Panc1 (cell line): ENCODE measurements around the gene PIP4K2A. TPM values are rescaled to one million over a fixed set of nuclear protein-coding genes. Genes with fewer than 3 reads are reported as not detected.

Source experiments
- ATAC-seq: fragments of 200-7000 bp; cut with Tn5 transposase; 2 replicates; pipeline ENCODE4 v1.9.1; 2020; ENCODE audit warnings: mild to moderate bottlenecking, moderate library complexity
- BruUV-seq: library from RNA; stranded (reverse); fragments of 400-500 nt; replicated peaks from 2 replicates; lab custom pipeline; 2021; lab: Mats Ljungman, UMichigan
- CTCF ChIA-PET: fragments of 300-600 bp; sonication (Branson Sonifier 250); formaldehyde crosslinking; loops from one replicate; lab custom pipeline; 2022; ENCODE audit warnings: antibody characterized with exemption; lab: Charles Lee
- POLR2A ChIA-PET: fragments of 300-600 bp; sonication (Branson Sonifier 250); formaldehyde crosslinking; loops from one replicate; lab custom pipeline; 2022; ENCODE audit warnings: antibody characterized with exemption; lab: Charles Lee
- DNase-seq: peaks from one replicate; pipeline ENCODE4 v3.0.0-alpha.2; 2010; ENCODE audit warnings: low read depth, low spot score
- H3K27ac ChIP-seq: 2 replicates; pipeline ENCODE4 v1.5.1; 2011; ENCODE audit warnings: mild to moderate bottlenecking, low read length, inconsistent platforms
- H3K27me3 ChIP-seq: fragments of 200-500 bp; sonication (Bioruptor generic); 2 replicates; pipeline ENCODE4 v1.6.0; 2014; ENCODE audit warnings: low read length, inconsistent platforms; ENCODE audit not compliant: control insufficient read depth, insufficient read depth
- H3K36me3 ChIP-seq: fragments of 200-500 bp; sonication (Bioruptor generic); 2 replicates; pipeline ENCODE4 v1.5.1; 2014; ENCODE audit warnings: inconsistent platforms, mild to moderate bottlenecking, low read length, moderate library complexity; ENCODE audit not compliant: control insufficient read depth, insufficient read depth
- H3K4me1 ChIP-seq: 2 replicates; pipeline ENCODE4 v1.5.1; 2011; ENCODE audit warnings: inconsistent platforms, mild to moderate bottlenecking, low read length, moderate library complexity; ENCODE audit not compliant: control insufficient read depth, insufficient read depth
- H3K4me3 ChIP-seq, 2 experiments: 2 replicates each; pipeline ENCODE4 v1.5.1; 2011 to 2012; ENCODE audit warnings: low read depth in 2 of 2, low read length in 2 of 2, mild to moderate bottlenecking in 2 of 2, inconsistent platforms in 1 of 2, moderate library complexity in 1 of 2
- H3K9me3 ChIP-seq: fragments of 200-500 bp; sonication (Bioruptor generic); 2 replicates; pipeline ENCODE4 v1.5.1; 2014; ENCODE audit warnings: low read depth, mild to moderate bottlenecking, inconsistent platforms, low read length, moderate library complexity; ENCODE audit not compliant: control insufficient read depth, insufficient read depth
- POLR2AphosphoS5 ChIP-seq: IDR thresholded peaks from 2 replicates; pipeline ENCODE4 v1.6.1; 2012; ENCODE audit warnings: mild to moderate bottlenecking, low read depth, low read length, moderate library complexity
- SIN3A ChIP-seq: IDR thresholded peaks from 2 replicates; pipeline ENCODE4 v1.6.1; 2012; ENCODE audit warnings: low read depth, mild to moderate bottlenecking, low read length, moderate library complexity, borderline replicate concordance; ENCODE audit not compliant: insufficient read depth
- TCF7L2 ChIP-seq: IDR thresholded peaks from 2 replicates; pipeline ENCODE4 v1.6.1; 2011; ENCODE audit warnings: mild to moderate bottlenecking, low read depth, low read length, inconsistent platforms
- in situ Hi-C: cut with HindIII; loops from 2 replicates; pipeline ENCODE4 v1.10.0; 2016; ENCODE audit warnings: low sequenced_read_pairs, low pct_unique_long_range_greater_than_20kb
- intact Hi-C: fragments of 100-400 bp; cut with micrococcal nuclease; formaldehyde crosslinking; loops from one replicate; pipeline ENCODE4 v1.10.0; 2022; ENCODE audit not compliant: unreplicated experiment
- total RNA-seq: library from RNA; stranded (reverse); gene quantifications from one replicate; pipeline ENCODE4 v1.2.1, GENCODE V29; 2021; ENCODE audit not compliant: unreplicated experiment
- TF ChIP-seq, protein P1 (sequence below): fragments of 450-650 bp; IDR thresholded peaks from 2 replicates; pipeline ENCODE4 v1.5.1; 2017; ENCODE audit warnings: mild to moderate bottlenecking
- TF ChIP-seq, protein P2 (sequence below), 2 experiments: IDR thresholded peaks; 2 replicates each; pipeline ENCODE4 v1.6.1; 2011 to 2012; ENCODE audit warnings: low read depth in 2 of 2, control low read depth in 1 of 2, low read length in 1 of 2, mild to moderate bottlenecking in 1 of 2, moderate library complexity in 1 of 2; ENCODE audit not compliant: insufficient read depth in 1 of 2

Gene PIP4K2A
- total RNA-seq, 1 experiment from 2014 or later: 25.2 TPM

DNA sequence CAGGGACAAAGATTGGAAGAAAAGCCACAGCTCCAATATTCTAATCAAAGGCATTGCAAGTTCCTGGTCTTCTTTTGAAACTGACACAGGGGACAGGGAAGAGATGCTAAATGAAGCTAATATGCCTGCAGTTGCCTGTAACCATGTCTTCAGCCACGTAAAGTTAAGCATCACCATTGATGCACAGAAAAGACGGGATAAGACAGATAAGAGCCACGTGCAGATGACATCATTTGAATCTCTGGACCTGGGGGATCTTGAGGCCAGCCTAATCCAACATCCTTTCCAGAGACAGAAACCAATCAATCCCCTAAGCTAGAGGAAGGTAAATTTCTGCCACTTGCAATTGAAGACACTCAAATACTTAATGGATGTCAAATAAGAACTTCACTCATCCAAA, 93.4 kb downstream of the PIP4K2A start:
- Histone ChIP-seq H3K27ac (peak overlapping the region; percentile 88), H3K4me3 (peak overlapping the region in 1 of 2 experiments; percentile 18; a peak in 2 of 4 replicates), H3K36me3 (no peaks in the 10 kb centered on the region), H3K27me3 (no peaks in the 10 kb centered on the region), H3K9me3 (no peaks in the 10 kb centered on the region), H3K4me1 (peaks cover 83% of the 10 kb centered on the region)
- DNase-seq: no peak
- ATAC-seq: no peak
- CTCF ChIA-PET: interaction anchor here (0.5 kb wide), 1 partner anchor 40 kb away, joined by 5 read pairs; no protein-coding TSS in a partner anchor
- POLR2A ChIA-PET: no interaction called here
- no TSS peak for BruUV-seq
- intact Hi-C loops (no loop called here), in situ Hi-C loops (no loop called here)
- TF ChIP-seq POLR2AphosphoS5 (no peak), SIN3A (no peak), TCF7L2 (no peak)
- TF ChIP-seq, protein P1, sequence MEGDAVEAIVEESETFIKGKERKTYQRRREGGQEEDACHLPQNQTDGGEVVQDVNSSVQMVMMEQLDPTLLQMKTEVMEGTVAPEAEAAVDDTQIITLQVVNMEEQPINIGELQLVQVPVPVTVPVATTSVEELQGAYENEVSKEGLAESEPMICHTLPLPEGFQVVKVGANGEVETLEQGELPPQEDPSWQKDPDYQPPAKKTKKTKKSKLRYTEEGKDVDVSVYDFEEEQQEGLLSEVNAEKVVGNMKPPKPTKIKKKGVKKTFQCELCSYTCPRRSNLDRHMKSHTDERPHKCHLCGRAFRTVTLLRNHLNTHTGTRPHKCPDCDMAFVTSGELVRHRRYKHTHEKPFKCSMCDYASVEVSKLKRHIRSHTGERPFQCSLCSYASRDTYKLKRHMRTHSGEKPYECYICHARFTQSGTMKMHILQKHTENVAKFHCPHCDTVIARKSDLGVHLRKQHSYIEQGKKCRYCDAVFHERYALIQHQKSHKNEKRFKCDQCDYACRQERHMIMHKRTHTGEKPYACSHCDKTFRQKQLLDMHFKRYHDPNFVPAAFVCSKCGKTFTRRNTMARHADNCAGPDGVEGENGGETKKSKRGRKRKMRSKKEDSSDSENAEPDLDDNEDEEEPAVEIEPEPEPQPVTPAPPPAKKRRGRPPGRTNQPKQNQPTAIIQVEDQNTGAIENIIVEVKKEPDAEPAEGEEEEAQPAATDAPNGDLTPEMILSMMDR: no peak
- TF ChIP-seq, protein P2, sequence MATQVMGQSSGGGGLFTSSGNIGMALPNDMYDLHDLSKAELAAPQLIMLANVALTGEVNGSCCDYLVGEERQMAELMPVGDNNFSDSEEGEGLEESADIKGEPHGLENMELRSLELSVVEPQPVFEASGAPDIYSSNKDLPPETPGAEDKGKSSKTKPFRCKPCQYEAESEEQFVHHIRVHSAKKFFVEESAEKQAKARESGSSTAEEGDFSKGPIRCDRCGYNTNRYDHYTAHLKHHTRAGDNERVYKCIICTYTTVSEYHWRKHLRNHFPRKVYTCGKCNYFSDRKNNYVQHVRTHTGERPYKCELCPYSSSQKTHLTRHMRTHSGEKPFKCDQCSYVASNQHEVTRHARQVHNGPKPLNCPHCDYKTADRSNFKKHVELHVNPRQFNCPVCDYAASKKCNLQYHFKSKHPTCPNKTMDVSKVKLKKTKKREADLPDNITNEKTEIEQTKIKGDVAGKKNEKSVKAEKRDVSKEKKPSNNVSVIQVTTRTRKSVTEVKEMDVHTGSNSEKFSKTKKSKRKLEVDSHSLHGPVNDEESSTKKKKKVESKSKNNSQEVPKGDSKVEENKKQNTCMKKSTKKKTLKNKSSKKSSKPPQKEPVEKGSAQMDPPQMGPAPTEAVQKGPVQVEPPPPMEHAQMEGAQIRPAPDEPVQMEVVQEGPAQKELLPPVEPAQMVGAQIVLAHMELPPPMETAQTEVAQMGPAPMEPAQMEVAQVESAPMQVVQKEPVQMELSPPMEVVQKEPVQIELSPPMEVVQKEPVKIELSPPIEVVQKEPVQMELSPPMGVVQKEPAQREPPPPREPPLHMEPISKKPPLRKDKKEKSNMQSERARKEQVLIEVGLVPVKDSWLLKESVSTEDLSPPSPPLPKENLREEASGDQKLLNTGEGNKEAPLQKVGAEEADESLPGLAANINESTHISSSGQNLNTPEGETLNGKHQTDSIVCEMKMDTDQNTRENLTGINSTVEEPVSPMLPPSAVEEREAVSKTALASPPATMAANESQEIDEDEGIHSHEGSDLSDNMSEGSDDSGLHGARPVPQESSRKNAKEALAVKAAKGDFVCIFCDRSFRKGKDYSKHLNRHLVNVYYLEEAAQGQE (IDR thresholded peaks at IDR 0.05; ENCODE audit: insufficient read depth in 1 of 2, low read depth in 2 of 2, low read length in 1 of 2): no peak

DNA sequence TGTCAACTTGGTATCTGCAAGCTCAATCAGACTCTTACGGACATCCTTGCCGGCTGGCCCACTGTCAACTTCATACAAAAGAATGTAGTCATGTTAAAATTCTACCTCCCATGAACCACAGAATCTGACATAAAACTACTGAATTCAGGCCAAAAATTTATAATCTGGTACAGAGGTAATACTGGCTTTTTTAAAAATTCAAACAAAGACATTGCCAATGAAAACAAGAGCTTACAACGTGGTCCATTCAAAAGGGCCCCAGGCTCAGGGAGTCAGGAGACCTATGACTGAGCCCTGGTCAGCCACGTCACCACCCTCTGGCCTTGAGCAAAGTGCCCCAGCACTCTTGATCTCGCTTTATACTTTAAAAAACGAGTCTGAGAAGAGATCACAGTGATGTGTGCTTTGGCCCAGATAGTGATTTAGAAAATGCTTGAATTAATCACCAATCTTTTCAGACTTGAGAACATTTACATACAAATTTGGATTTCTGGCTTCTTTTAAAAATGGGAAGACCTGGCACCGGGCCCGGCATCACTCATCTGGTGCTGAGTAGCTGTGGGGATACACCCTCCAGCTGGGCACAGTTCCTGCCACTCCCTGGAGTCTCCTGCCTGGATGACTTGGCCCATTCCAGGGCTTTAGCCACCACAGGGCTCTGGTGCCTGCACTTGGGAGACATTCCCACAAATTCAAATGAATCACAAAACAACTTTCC, 94.1 kb downstream of the PIP4K2A start:
- POLR2A ChIA-PET: interaction anchor here (0.5 kb wide), 1 partner anchor 527 kb away, joined by 3 read pairs; no protein-coding TSS in a partner anchor
- peak; percentile 91 for DNase-seq
- H3K4me1 ChIP-seq: peaks cover 78% of the 10 kb centered on the region

More for the DNA sequence above, 94.1 kb downstream of the PIP4K2A start:
- peak; percentile 94 for ATAC-seq
- Histone ChIP-seq H3K36me3 (no peaks in the 10 kb centered on the region), H3K27ac (peak overlapping the region; percentile 88), H3K9me3 (no peaks in the 10 kb centered on the region), H3K27me3 (no peaks in the 10 kb centered on the region), H3K4me3 (peak overlapping the region in 1 of 2 experiments; percentile 18; a peak in 2 of 4 replicates)
- TF ChIP-seq, protein P1: no peak
- TF ChIP-seq TCF7L2 (0 out of 2 replicates have a peak, but pooled peaks have one; percentile 51), POLR2AphosphoS5 (no peak; the same call in 1 of the 2 replicates), SIN3A (no peak)
- TF ChIP-seq, protein P2 (IDR thresholded peaks at IDR 0.05; ENCODE audit: insufficient read depth in 1 of 2, low read depth in 2 of 2, low read length in 1 of 2): no peak
- intact Hi-C loops (no loop called here), in situ Hi-C loops (no loop called here)
- CTCF ChIA-PET: interaction anchor here (0.5 kb wide), 1 partner anchor 41 kb away, joined by 5 read pairs; no protein-coding TSS in a partner anchor
- BruUV-seq: no TSS peak
